ENCODE results near the gene TMEM156.

- no peak for TF ChIP-seq CTCF (IDR thresholded peaks at IDR 0.05 in 4 of 5, conservative IDR thresholded peaks at IDR 0.05 in 1 of 5)
- TF ChIP-seq POLR2A (IDR thresholded peaks at IDR 0.05) = no peak
These were observed 106.5 kb downstream of the TMEM156 start for GRCh38 chr4:38925492-38926413.

All from gastrocnemius medialis (tissue), 4 donors.